Liver (tissue), 9 donors: ENCODE results near the gene TM7SF2. TPM values are rescaled to one million over a fixed set of nuclear protein-coding genes. Genes with fewer than 3 reads are reported as not detected.
A peak's percentile ranks its signal among the peaks of the same experiment; 100 is the strongest.

ENCODE experiments used
- DNase-seq: peaks from one replicate; pipeline ENCODE4 v3.0.0-alpha.2; 2017; ENCODE audit warnings: low spot score
- H3K27ac ChIP-seq, 2 donors: one replicate each; pipeline ENCODE4 v1.7.0; 2013; ENCODE audit warnings: inconsistent platforms in 2 of 2, low read length in 2 of 2, control low read depth in 1 of 2, low read depth in 1 of 2, mild to moderate bottlenecking in 1 of 2
- H3K27me3 ChIP-seq, 4 donors: one replicate each; pipeline versions ENCODE4 v1.6.1 to v1.7.0; 2013; ENCODE audit warnings: low read length in 3 of 4, inconsistent platforms in 1 of 4, mild to moderate bottlenecking in 1 of 4, moderate library complexity in 1 of 4; ENCODE audit not compliant: control insufficient read depth in 4 of 4, insufficient read depth in 4 of 4
- H3K36me3 ChIP-seq, 4 donors: one replicate each; pipeline versions ENCODE4 v1.6.1 to v1.7.0; 2013; ENCODE audit warnings: low read length in 3 of 4, mild to moderate bottlenecking in 3 of 4, low read depth in 1 of 4, moderate library complexity in 1 of 4; ENCODE audit not compliant: control insufficient read depth in 4 of 4, insufficient read depth in 3 of 4
- H3K4me1 ChIP-seq, 4 donors: one replicate each; pipeline versions ENCODE4 v1.6.1 to v1.7.0; 2013; ENCODE audit warnings: low read length in 3 of 4, mild to moderate bottlenecking in 3 of 4, moderate library complexity in 1 of 4; ENCODE audit not compliant: control insufficient read depth in 4 of 4, insufficient read depth in 4 of 4
- H3K4me3 ChIP-seq, 3 donors: one replicate each; pipeline versions ENCODE4 v1.6.1 to v1.7.0; 2013; ENCODE audit warnings: low read length in 3 of 3, control low read depth in 1 of 3, low read depth in 1 of 3, mild to moderate bottlenecking in 1 of 3
- H3K9ac ChIP-seq, 2 donors: one replicate each; pipeline ENCODE4 v1.7.0; 2013; ENCODE audit warnings: low read length in 2 of 2, mild to moderate bottlenecking in 2 of 2, moderate library complexity in 2 of 2, control low read depth in 1 of 2, low read depth in 1 of 2
- H3K9me3 ChIP-seq, 4 donors: one replicate each; pipeline versions ENCODE4 v1.6.1 to v1.7.0; 2013; ENCODE audit warnings: low read length in 3 of 4; ENCODE audit not compliant: control insufficient read depth in 4 of 4
- EGR1 ChIP-seq, 2 donors: IDR thresholded peaks; 2 replicates each; pipeline ENCODE4 v1.6.1; 2016 to 2018; ENCODE audit warnings: antibody characterized with exemption in 2 of 2, low read depth in 2 of 2
- FOXA1 ChIP-seq: IDR thresholded peaks from 2 replicates; pipeline ENCODE4 v1.6.1; 2016; ENCODE audit warnings: antibody characterized with exemption
- FOXA2 ChIP-seq: IDR thresholded peaks from 2 replicates; pipeline ENCODE4 v1.6.1; 2016; ENCODE audit warnings: antibody characterized with exemption
- GABPA ChIP-seq, 2 donors: IDR thresholded peaks in 1 of 2; conservative IDR thresholded peaks in 1 of 2; 2 replicates each; pipeline ENCODE4 v1.6.1; 2016; ENCODE audit warnings: antibody characterized with exemption in 2 of 2, mild to moderate bottlenecking in 1 of 2, moderate library complexity in 1 of 2
- HNF4A ChIP-seq, 2 donors: conservative IDR thresholded peaks; 2 replicates each; pipeline ENCODE4 v1.6.1; 2016; ENCODE audit warnings: antibody characterized with exemption in 2 of 2, mild to moderate bottlenecking in 2 of 2
- HNF4G ChIP-seq: IDR thresholded peaks from 2 replicates; pipeline ENCODE4 v1.6.1; 2016; ENCODE audit warnings: antibody characterized with exemption
- JUND ChIP-seq, 2 donors: IDR thresholded peaks; 2 replicates each; pipeline ENCODE4 v1.6.1; 2016; ENCODE audit warnings: antibody characterized with exemption in 2 of 2
- NR2F2 ChIP-seq: IDR thresholded peaks from 2 replicates; pipeline ENCODE4 v1.6.1; 2016; ENCODE audit warnings: antibody characterized with exemption
- RAD21 ChIP-seq, 2 donors: IDR thresholded peaks; 2 replicates each; pipeline ENCODE4 v1.6.1; 2016; ENCODE audit warnings: antibody characterized with exemption in 2 of 2, mild to moderate bottlenecking in 2 of 2
- RXRA ChIP-seq, 2 donors: IDR thresholded peaks; 2 replicates each; pipeline ENCODE4 v1.6.1; 2017 to 2018; ENCODE audit warnings: antibody characterized with exemption in 2 of 2, mild to moderate bottlenecking in 1 of 2
- YY1 ChIP-seq: IDR thresholded peaks from 2 replicates; pipeline ENCODE4 v1.6.1; 2016; ENCODE audit warnings: antibody characterized with exemption, mild to moderate bottlenecking
- WGBS: extraction: QIAGEN DNeasy Blood & Tissue Kit; methylation state at CpG from one replicate; pipeline ENCODE4 v1.1.7; 2013; 5-methylcytosine and 5-hydroxymethylcytosine counted together
- polyA plus RNA-seq, 2 donors: library from polyadenylated mRNA; stranded (reverse) in 1 of 2; unstranded in 1 of 2; fragments of 200-250 nt in 1 of 2; fragments of >200 nt in 1 of 2; fragmentation: Nextera tagmentation in 1 of 2; extraction: Ambion mirVana in 1 of 2; gene quantifications; one replicate each; pipeline versions ENCODE4 v1.2.1 to v1.2.3, GENCODE V29; 2013 to 2015
- total RNA-seq, 2 donors: library from RNA; depleted of rRNA; stranded (reverse); fragments of >200 nt; gene quantifications; one replicate each; pipeline ENCODE4 v1.2.3, GENCODE V29; 2014
- TF ChIP-seq, protein P1 (sequence below): IDR thresholded peaks from 2 replicates; pipeline ENCODE4 v1.6.1; 2016; ENCODE audit warnings: antibody characterized with exemption, mild to moderate bottlenecking
- TF ChIP-seq, protein P2 (sequence below): IDR thresholded peaks from 2 replicates; pipeline ENCODE4 v1.6.1; 2016; ENCODE audit warnings: antibody characterized with exemption
- TF ChIP-seq, protein P3 (sequence below): IDR thresholded peaks from 2 replicates; pipeline ENCODE4 v1.6.1; 2016; ENCODE audit warnings: antibody characterized with exemption
- donor health status: healthy.
- donor health status: healthy.
- donor health status: healthy.
- donor health status: healthy.
- donor health status: healthy.

TM7SF2 gene
- total and polyA plus RNA-seq, 4 donors, result 39.0 to 337 (median 89.1) TPM

DNA sequence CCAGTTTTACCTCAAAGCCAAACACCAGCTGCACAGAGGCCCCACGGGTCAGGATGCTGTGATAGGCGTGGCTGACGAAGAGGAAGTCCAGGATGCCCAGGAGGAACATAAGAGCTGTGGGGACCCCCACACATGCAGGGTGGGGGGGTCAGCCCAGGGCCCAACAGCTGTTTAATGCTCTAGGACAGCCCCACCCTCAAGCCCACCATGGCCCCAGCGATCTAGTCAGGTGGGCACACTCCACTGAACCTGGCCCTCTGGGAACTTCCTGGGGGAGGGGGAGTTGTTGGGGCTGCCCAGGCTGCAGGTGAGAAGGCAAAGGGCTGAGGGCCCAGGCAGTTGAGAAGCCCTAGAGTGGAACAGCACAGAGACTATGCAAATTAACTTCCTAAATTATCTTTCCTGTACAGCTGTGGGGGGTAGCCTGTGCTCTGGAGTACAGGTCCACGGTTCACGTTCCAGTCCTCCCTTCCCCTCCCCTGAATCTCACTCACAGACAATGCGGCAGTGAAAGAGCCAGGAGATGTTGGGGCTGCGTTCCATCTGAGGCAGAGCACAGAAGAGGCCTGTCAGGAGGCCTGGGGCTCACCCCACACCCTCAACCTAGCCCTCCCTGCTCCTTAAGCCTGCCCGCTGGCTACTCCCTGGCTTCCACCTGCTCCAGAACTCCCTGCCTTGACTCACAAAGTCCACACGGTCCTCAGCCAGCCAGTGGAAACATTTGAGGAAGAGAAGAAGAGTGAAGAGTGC, 20.7 kb downstream of the TM7SF2 start:
- Histone ChIP-seq H3K4me3 (no peak overlapping the region), H3K9me3 (no peaks in the 10 kb centered on the region), H3K4me1 (peaks cover 0 to 46% (median 30%) of the 10 kb centered on the region in 4 donors), H3K27me3 (no peaks in the 10 kb centered on the region), H3K36me3 (peaks cover 40 to 55% (median 44%) of the 10 kb centered on the region in 4 donors), H3K9ac (peak overlapping the region in 1 of 2 donors; percentile 13), H3K27ac (peak overlapping the region in 1 of 2 donors; percentile 99)
- TF ChIP-seq NR2F2, result no peak
- no peak for TF ChIP-seq HNF4A (conservative IDR thresholded peaks at IDR 0.05)
- TF ChIP-seq FOXA1, result no peak
- TF ChIP-seq, protein P1, sequence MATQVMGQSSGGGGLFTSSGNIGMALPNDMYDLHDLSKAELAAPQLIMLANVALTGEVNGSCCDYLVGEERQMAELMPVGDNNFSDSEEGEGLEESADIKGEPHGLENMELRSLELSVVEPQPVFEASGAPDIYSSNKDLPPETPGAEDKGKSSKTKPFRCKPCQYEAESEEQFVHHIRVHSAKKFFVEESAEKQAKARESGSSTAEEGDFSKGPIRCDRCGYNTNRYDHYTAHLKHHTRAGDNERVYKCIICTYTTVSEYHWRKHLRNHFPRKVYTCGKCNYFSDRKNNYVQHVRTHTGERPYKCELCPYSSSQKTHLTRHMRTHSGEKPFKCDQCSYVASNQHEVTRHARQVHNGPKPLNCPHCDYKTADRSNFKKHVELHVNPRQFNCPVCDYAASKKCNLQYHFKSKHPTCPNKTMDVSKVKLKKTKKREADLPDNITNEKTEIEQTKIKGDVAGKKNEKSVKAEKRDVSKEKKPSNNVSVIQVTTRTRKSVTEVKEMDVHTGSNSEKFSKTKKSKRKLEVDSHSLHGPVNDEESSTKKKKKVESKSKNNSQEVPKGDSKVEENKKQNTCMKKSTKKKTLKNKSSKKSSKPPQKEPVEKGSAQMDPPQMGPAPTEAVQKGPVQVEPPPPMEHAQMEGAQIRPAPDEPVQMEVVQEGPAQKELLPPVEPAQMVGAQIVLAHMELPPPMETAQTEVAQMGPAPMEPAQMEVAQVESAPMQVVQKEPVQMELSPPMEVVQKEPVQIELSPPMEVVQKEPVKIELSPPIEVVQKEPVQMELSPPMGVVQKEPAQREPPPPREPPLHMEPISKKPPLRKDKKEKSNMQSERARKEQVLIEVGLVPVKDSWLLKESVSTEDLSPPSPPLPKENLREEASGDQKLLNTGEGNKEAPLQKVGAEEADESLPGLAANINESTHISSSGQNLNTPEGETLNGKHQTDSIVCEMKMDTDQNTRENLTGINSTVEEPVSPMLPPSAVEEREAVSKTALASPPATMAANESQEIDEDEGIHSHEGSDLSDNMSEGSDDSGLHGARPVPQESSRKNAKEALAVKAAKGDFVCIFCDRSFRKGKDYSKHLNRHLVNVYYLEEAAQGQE, result no peak
- TF ChIP-seq GABPA (IDR thresholded peaks at IDR 0.05 in 1 of 2, conservative IDR thresholded peaks at IDR 0.05 in 1 of 2), result no peak
- no peak for TF ChIP-seq FOXA2
- TF ChIP-seq, protein P2, sequence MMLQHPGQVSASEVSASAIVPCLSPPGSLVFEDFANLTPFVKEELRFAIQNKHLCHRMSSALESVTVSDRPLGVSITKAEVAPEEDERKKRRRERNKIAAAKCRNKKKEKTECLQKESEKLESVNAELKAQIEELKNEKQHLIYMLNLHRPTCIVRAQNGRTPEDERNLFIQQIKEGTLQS, result no peak
- TF ChIP-seq RXRA (IDR thresholded peaks at IDR 0.05), result no peak
- no peak for TF ChIP-seq EGR1 (IDR thresholded peaks at IDR 0.05; ENCODE audit: low read depth in 2 of 2)
- TF ChIP-seq, protein P3, sequence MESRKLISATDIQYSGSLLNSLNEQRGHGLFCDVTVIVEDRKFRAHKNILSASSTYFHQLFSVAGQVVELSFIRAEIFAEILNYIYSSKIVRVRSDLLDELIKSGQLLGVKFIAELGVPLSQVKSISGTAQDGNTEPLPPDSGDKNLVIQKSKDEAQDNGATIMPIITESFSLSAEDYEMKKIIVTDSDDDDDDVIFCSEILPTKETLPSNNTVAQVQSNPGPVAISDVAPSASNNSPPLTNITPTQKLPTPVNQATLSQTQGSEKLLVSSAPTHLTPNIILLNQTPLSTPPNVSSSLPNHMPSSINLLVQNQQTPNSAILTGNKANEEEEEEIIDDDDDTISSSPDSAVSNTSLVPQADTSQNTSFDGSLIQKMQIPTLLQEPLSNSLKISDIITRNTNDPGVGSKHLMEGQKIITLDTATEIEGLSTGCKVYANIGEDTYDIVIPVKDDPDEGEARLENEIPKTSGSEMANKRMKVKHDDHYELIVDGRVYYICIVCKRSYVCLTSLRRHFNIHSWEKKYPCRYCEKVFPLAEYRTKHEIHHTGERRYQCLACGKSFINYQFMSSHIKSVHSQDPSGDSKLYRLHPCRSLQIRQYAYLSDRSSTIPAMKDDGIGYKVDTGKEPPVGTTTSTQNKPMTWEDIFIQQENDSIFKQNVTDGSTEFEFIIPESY, result no peak
- WGBS, result 71% methylated on average over 10 of the region's 10 CpGs
- no peak for DNase-seq

DNA sequence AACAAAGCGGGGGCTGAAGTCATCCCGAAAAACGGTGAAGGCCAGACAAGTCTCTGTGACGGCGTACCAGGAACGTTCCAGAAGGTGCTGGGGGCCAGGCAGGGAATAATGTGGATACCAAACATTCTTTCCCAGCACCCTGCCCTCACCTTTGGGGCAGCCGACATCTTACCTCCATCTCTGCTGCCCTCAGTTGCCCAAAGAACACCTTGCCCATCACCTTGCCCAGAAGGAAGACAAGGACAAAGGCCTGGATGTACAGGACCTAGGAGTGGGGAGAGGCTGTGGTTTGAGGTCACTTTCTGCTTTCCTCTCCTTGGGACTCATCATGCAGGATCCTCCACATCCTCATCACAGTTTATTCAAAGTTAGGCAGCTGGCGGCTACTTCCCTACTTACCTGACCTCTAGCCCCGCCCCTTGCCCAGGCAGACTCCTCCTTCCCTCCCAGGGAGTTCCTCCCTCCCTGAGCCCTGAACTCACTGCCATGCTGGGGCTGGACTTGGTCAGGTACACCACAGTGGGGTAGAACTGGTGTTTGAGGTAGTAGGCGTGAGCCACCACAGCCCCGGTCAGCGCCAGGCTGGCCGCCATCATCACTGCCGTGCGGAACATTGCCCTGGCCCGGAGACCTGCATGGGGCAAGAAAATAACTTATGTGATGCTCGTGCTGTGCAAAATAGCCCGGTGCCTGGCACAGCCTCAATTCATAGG, 21.5 kb downstream of the TM7SF2 start:
- no peaks in the 10 kb centered on the region for H3K9me3 ChIP-seq
- H3K36me3 ChIP-seq, result peaks cover 34 to 48% (median 39%) of the 10 kb centered on the region in 4 donors
- H3K9ac ChIP-seq, result peak overlapping the region; percentile 96 to 100
- peak overlapping the region; percentile 99 to 100 for H3K27ac ChIP-seq
- H3K4me3 ChIP-seq, result peak overlapping the region; percentile 80 to 95 (median 90)
- TF ChIP-seq HNF4G (no peak), EGR1 (IDR thresholded peaks at IDR 0.05; ENCODE audit: low read depth in 2 of 2) (no peak), RAD21 (IDR thresholded peaks at IDR 0.05) (peak in 1 of 2 donors; percentile 45), JUND (IDR thresholded peaks at IDR 0.05) (no peak), RXRA (IDR thresholded peaks at IDR 0.05) (peak in 1 of 2 donors; percentile 19), YY1 (peak; percentile 65)
- H3K4me1 ChIP-seq, result peaks cover 0 to 46% (median 30%) of the 10 kb centered on the region in 4 donors
- 36% methylated on average over 18 of the region's 18 CpGs for WGBS
- no peaks in the 10 kb centered on the region for H3K27me3 ChIP-seq
- DNase-seq, result peak; percentile 79
